Stimulated activated CD4-positive, alpha-beta T cell treated with anti-CD3 and anti-CD28 coated beads, Interleukin-2, amount 100 ng/mL, for 24 hours (primary cell): ENCODE measurements around the gene TRIM65.

Experiments used
- DNase-seq, 2 donors: peaks; one replicate each; pipeline ENCODE4 v3.0.0-alpha.2; 2020

TRIM65 gene

GRCh38 chr17:75850928-75851692 lies 45.6 kb downstream of the TRIM65 start:
- no peak for DNase-seq

GRCh38 chr17:75849724-75850123 lies 47.0 kb downstream of the TRIM65 start:
- DNase-seq = no peak

- DNase-seq = no peak
Measured at GRCh38 chr17:75849279-75849646, 47.5 kb downstream of the TRIM65 start.

GRCh38 chr17:75848523-75849278 lies 48.0 kb downstream of the TRIM65 start:
- DNase-seq = peak; percentile 92 to 94

GRCh38 chr17:75847614-75848522 lies 48.9 kb downstream of the TRIM65 start:
- no peak for DNase-seq

- DNase-seq = no peak
Measured at GRCh38 chr17:75846692-75847613, 49.8 kb downstream of the TRIM65 start.

GRCh38 chr17:75845933-75846691 lies 50.6 kb downstream of the TRIM65 start:
- no peak for DNase-seq

- DNase-seq = peak; percentile 74 to 79
Measured at GRCh38 chr17:75845058-75845711, 51.6 kb downstream of the TRIM65 start.

- DNase-seq = peak; percentile 26 to 47
Measured at GRCh38 chr17:75844530-75845057, 52.2 kb downstream of the TRIM65 start.

- peak; percentile 63 to 65 for DNase-seq
Measured at GRCh38 chr17:75843577-75844529, 52.9 kb downstream of the TRIM65 start, which contains the start of gene UNC13D. TSS of gene UNC13D (minus strand) at chr17:75844404. CDS start at chr17:75844337, 67 bp downstream.

- DNase-seq = peak; percentile 38 to 41
Measured at GRCh38 chr17:75842963-75843576, 53.7 kb downstream of the TRIM65 start.

- DNase-seq = no peak
Measured at GRCh38 chr17:75842411-75842810, 54.3 kb downstream of the TRIM65 start.

- no peak for DNase-seq
Measured at GRCh38 chr17:75840799-75841164, 56.0 kb downstream of the TRIM65 start.

GRCh38 chr17:75839942-75840798 lies 56.6 kb downstream of the TRIM65 start:
- DNase-seq = no peak
